ENCODE results near the gene UBTFL1.
"Not testable (repeated sequence)": the region's sequence is repeated elsewhere in the genome, so short reads cannot be mapped to it uniquely, and the experiment has no call there.

GRCh38 chr11:90095230-90095924, 9.6 kb downstream of the UBTFL1 start:
- not testable (repeated sequence) for TF ChIP-seq CTCF, EZH2phosphoT487, EZH2 (IDR thresholded peaks at IDR 0.05)
